ENCODE measurements around the gene AJAP1. TPM values are rescaled to one million over a fixed set of nuclear protein-coding genes. Genes with fewer than 3 reads are reported as not detected.

The AJAP1 gene
- total RNA-seq, 3 donors from 2014 or later = 0.16 to 0.66 (median 0.44) TPM

- TF ChIP-seq POLR2AphosphoS5 (IDR thresholded peaks at IDR 0.05) (no peak), POLR2A (IDR thresholded peaks at IDR 0.05) (no peak), CTCF (IDR thresholded peaks at IDR 0.05) (no peak)
- DNase-seq (ENCODE audit: low spot score in 2 of 2) = no peak
- intact Hi-C loops (cut with DNase I; ENCODE audit: low total_unique reads) = no loop called here
- no peak overlapping the region for H3K4me3 ChIP-seq
- no peaks in the 10 kb centered on the region for H3K36me3 ChIP-seq
- no peak overlapping the region for H3K27ac ChIP-seq
- H3K27me3 ChIP-seq = no peaks in the 10 kb centered on the region
- H3K9me3 ChIP-seq = no peaks in the 10 kb centered on the region
- H3K4me1 ChIP-seq = no peaks in the 10 kb centered on the region
Observed at GRCh38 chr1:4691766-4692405, 37.5 kb downstream of the AJAP1 start.

- no peaks in the 10 kb centered on the region for H3K9me3 ChIP-seq
- TF ChIP-seq POLR2A (IDR thresholded peaks at IDR 0.05) = no peak
- no peak for TF ChIP-seq POLR2AphosphoS5 (IDR thresholded peaks at IDR 0.05)
- TF ChIP-seq CTCF (IDR thresholded peaks at IDR 0.05) = no peak
- no peaks in the 10 kb centered on the region for H3K36me3 ChIP-seq
- H3K4me3 ChIP-seq = no peak overlapping the region
- intact Hi-C loops (cut with DNase I; ENCODE audit: low total_unique reads) = no loop called here
- DNase-seq (ENCODE audit: low spot score in 2 of 2) = no peak
- H3K27ac ChIP-seq = no peak overlapping the region
- H3K4me1 ChIP-seq = no peaks in the 10 kb centered on the region
- H3K27me3 ChIP-seq = no peaks in the 10 kb centered on the region
Observed at GRCh38 chr1:4692437-4692836, 38.0 kb downstream of the AJAP1 start.

GRCh38 chr1:4693331-4693730 lies 38.9 kb downstream of the AJAP1 start:
- H3K36me3 ChIP-seq = no peaks in the 10 kb centered on the region
- no peak for DNase-seq (ENCODE audit: low spot score in 2 of 2)
- no peak overlapping the region for H3K4me3 ChIP-seq
- intact Hi-C loops (cut with DNase I; ENCODE audit: low total_unique reads) = no loop called here
- H3K4me1 ChIP-seq = no peaks in the 10 kb centered on the region
- H3K27ac ChIP-seq = no peak overlapping the region
- H3K27me3 ChIP-seq = no peaks in the 10 kb centered on the region
- H3K9me3 ChIP-seq = no peaks in the 10 kb centered on the region
- TF ChIP-seq CTCF (IDR thresholded peaks at IDR 0.05) (no peak), POLR2A (IDR thresholded peaks at IDR 0.05) (no peak), POLR2AphosphoS5 (IDR thresholded peaks at IDR 0.05) (no peak)

GRCh38 chr1:4693891-4694290 lies 39.5 kb downstream of the AJAP1 start:
- DNase-seq (ENCODE audit: low spot score in 2 of 2) = no peak
- H3K27ac ChIP-seq = no peak overlapping the region
- H3K4me1 ChIP-seq = no peaks in the 10 kb centered on the region
- no peaks in the 10 kb centered on the region for H3K9me3 ChIP-seq
- intact Hi-C loops (cut with DNase I; ENCODE audit: low total_unique reads) = no loop called here
- peaks cover 0 to 3% of the 10 kb centered on the region in 2 donors for H3K27me3 ChIP-seq
- TF ChIP-seq POLR2A (IDR thresholded peaks at IDR 0.05) = no peak
- TF ChIP-seq CTCF (IDR thresholded peaks at IDR 0.05) = no peak
- TF ChIP-seq POLR2AphosphoS5 (IDR thresholded peaks at IDR 0.05) = no peak
- no peak overlapping the region for H3K4me3 ChIP-seq
- H3K36me3 ChIP-seq = no peaks in the 10 kb centered on the region

- TF ChIP-seq POLR2AphosphoS5 (IDR thresholded peaks at IDR 0.05) (no peak), CTCF (IDR thresholded peaks at IDR 0.05) (no peak), POLR2A (IDR thresholded peaks at IDR 0.05) (no peak)
- Histone ChIP-seq H3K36me3 (no peaks in the 10 kb centered on the region), H3K27ac (no peak overlapping the region), H3K4me1 (no peaks in the 10 kb centered on the region), H3K4me3 (no peak overlapping the region), H3K9me3 (no peaks in the 10 kb centered on the region), H3K27me3 (peaks cover 0 to 3% of the 10 kb centered on the region in 2 donors)
- intact Hi-C loops (cut with DNase I; ENCODE audit: low total_unique reads) = no loop called here
- no peak for DNase-seq (ENCODE audit: low spot score in 2 of 2)
Observed at GRCh38 chr1:4694492-4694891, 40.1 kb downstream of the AJAP1 start.

Measured in breast epithelium (tissue), 4 donors.